Uterus (tissue), 4 donors: Measurements from ENCODE around the gene BMF. TPM values are rescaled to one million over a fixed set of nuclear protein-coding genes. Genes with fewer than 3 reads are reported as not detected.

Source experiments
- DNase-seq, 2 donors: peaks; one replicate each; pipeline ENCODE4 v3.0.0-alpha.2; 2019 to 2020
- H3K27ac ChIP-seq, 2 donors: fragments of 200-600 bp; sonication (generic); 1 replicate in 1 of 2; 2 replicates in 1 of 2; pipeline ENCODE4 v1.5.1; 2016 to 2018
- H3K27me3 ChIP-seq, 2 donors: fragments of 200-600 bp; sonication (generic); one replicate each; pipeline ENCODE4 v1.5.1; 2018 to 2019; ENCODE audit warnings: control low read depth in 1 of 2
- H3K36me3 ChIP-seq, 2 donors: fragments of 200-600 bp; sonication (generic); one replicate each; pipeline ENCODE4 v1.5.1; 2019; ENCODE audit warnings: control low read depth in 1 of 2
- H3K4me1 ChIP-seq, 2 donors: fragments of 200-600 bp; sonication (generic); one replicate each; pipeline ENCODE4 v1.5.1; 2018 to 2019; ENCODE audit warnings: control low read depth in 1 of 2
- H3K4me3 ChIP-seq, 2 donors: fragments of 200-600 bp; sonication (generic); 1 replicate in 1 of 2; 2 replicates in 1 of 2; pipeline ENCODE4 v1.5.1; 2018 to 2019; ENCODE audit warnings: mild to moderate bottlenecking in 1 of 2
- H3K9me3 ChIP-seq, 2 donors: fragments of 200-600 bp; sonication (generic); one replicate each; pipeline ENCODE4 v1.5.1; 2019; ENCODE audit warnings: control low read depth in 1 of 2
- CTCF ChIP-seq, 4 experiments: fragments of 200-600 bp in 2 of 4; fragments of 450-650 bp in 2 of 4; sonication (generic) in 2 of 4; IDR thresholded peaks; one replicate each; pipeline ENCODE4 v1.5.1; 2016 to 2019; ENCODE audit warnings: antibody characterized with exemption in 4 of 4, mild to moderate bottlenecking in 2 of 4, moderate library complexity in 1 of 4
- POLR2A ChIP-seq, 2 donors: fragments of 450-650 bp; IDR thresholded peaks; one replicate each; pipeline ENCODE4 v1.6.1; 2016; ENCODE audit warnings: antibody characterized with exemption in 2 of 2, mild to moderate bottlenecking in 1 of 2, moderate library complexity in 1 of 2
- intact Hi-C: fragments of 100-400 bp; cut with DNase I; formaldehyde crosslinking; loops from one replicate; pipeline ENCODE4 v1.15.1; 2023; ENCODE audit warnings: low total_unique reads
- total RNA-seq, 4 donors: library from RNA; depleted of rRNA in 3 of 4; stranded (reverse); fragments of >200 nt in 3 of 4; gene quantifications; one replicate each; pipeline versions ENCODE4 v1.1.0 to v1.2.4, GENCODE V29; 2014 to 2023
- donor health status: DM: yes; HTN: yes; CAD: no.

BMF gene
- total RNA-seq, 4 donors from 2014 or later, result 7.1 to 46.2 (median 22.6) TPM

- H3K4me3 ChIP-seq, result no peak overlapping the region
- no peaks in the 10 kb centered on the region for H3K36me3 ChIP-seq
- no peaks in the 10 kb centered on the region for H3K9me3 ChIP-seq
- TF ChIP-seq CTCF (IDR thresholded peaks at IDR 0.05), result no peak
- TF ChIP-seq POLR2A (IDR thresholded peaks at IDR 0.05), result no peak
- no peak for DNase-seq
- H3K4me1 ChIP-seq, result peaks cover 29 to 55% of the 10 kb centered on the region in 2 donors
- intact Hi-C loops, result no loop called here
- peak overlapping the region; percentile 95 for H3K27ac ChIP-seq
- H3K27me3 ChIP-seq, result no peaks in the 10 kb centered on the region
Measured at GRCh38 chr15:40095371-40096093, 13.1 kb downstream of the BMF start.

GRCh38 chr15:40094156-40094555 is 14.5 kb downstream of the BMF start:
- Histone ChIP-seq H3K9me3 (no peaks in the 10 kb centered on the region), H3K27me3 (no peaks in the 10 kb centered on the region), H3K27ac (peak overlapping the region; percentile 95), H3K4me3 (no peak overlapping the region), H3K4me1 (peaks cover 37 to 45% of the 10 kb centered on the region in 2 donors), H3K36me3 (no peaks in the 10 kb centered on the region)
- intact Hi-C loops, result no loop called here
- TF ChIP-seq CTCF (IDR thresholded peaks at IDR 0.05) (no peak), POLR2A (IDR thresholded peaks at IDR 0.05) (no peak)
- DNase-seq, result peak in 1 of 2 donors; percentile 14

GRCh38 chr15:40092979-40093869 is 15.5 kb downstream of the BMF start:
- no peaks in the 10 kb centered on the region for H3K36me3 ChIP-seq
- H3K4me1 ChIP-seq, result peaks cover 44 to 50% of the 10 kb centered on the region in 2 donors
- H3K27ac ChIP-seq, result peak overlapping the region; percentile 95
- H3K9me3 ChIP-seq, result no peaks in the 10 kb centered on the region
- H3K27me3 ChIP-seq, result no peaks in the 10 kb centered on the region
- no peak for TF ChIP-seq POLR2A (IDR thresholded peaks at IDR 0.05)
- no peak for TF ChIP-seq CTCF (IDR thresholded peaks at IDR 0.05)
- DNase-seq, result peak in 1 of 2 donors; percentile 21
- no peak overlapping the region for H3K4me3 ChIP-seq
- intact Hi-C loops, result no loop called here

- peak; percentile 88 to 95 for DNase-seq
Measured at GRCh38 chr15:40092256-40092978, 16.3 kb downstream of the BMF start.

More at GRCh38 chr15:40092256-40092978, 16.3 kb downstream of the BMF start:
- TF ChIP-seq CTCF (IDR thresholded peaks at IDR 0.05) (peak in 1 of 4 experiments; percentile 2), POLR2A (IDR thresholded peaks at IDR 0.05) (peak in 1 of 2 donors; percentile 23)
- intact Hi-C loops, result no loop called here
- H3K4me1 ChIP-seq, result peaks cover 36 to 42% of the 10 kb centered on the region in 2 donors
- no peaks in the 10 kb centered on the region for H3K36me3 ChIP-seq
- no peaks in the 10 kb centered on the region for H3K27me3 ChIP-seq
- H3K9me3 ChIP-seq, result no peaks in the 10 kb centered on the region
- no peak overlapping the region for H3K4me3 ChIP-seq
- peak overlapping the region; percentile 95 for H3K27ac ChIP-seq
